ENCODE data around the gene EFHB. TPM values are rescaled to one million over a fixed set of nuclear protein-coding genes. Genes with fewer than 3 reads are reported as not detected.
A peak's percentile ranks its signal among the peaks of the same experiment; 100 is the strongest.
"Not testable (repeated sequence)": the region's sequence is repeated elsewhere in the genome, so short reads cannot be mapped to it uniquely, and the experiment has no call there.

EFHB gene, protein sequence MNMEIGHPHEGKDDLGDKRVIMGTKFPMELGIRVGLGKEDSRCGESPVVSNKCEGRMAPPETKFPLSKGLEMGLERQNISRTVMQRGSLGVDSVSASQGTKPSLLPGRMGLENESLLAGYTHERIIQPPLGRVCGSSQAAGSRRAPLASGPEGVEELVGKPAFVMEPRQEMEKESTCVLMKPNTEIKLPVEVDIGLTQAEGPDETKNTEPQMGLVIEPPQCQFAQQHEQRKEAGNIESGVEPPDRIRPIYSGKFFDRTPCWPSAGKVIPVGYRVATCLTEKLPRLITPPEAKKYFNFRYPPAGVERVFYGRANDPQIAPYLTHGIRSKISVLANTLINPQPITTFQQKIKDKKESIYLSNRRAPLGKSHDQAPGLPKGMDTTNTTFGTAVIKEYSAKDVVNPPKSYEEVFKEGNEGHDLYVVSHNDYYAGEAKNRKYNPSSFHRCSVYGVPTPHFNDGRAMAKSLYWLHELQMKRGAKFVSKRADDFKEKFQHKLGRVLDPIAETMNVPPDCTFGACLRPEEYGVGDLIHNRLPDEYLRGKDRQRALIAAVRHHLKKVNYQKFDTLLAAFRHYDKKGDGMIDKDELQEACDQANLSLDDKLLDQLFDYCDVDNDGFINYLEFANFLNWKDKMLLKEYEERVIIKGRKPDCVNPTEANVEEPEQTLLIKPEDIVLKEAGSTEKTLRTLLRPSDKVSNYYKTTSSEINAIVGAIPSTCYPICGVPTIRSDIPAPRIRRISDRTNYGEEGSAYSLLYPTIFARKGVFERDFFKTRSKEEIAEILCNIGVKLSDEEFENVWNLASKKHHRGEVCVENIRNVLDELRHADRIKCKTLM
- 1 to 10 TPM in 2 of 3 donors, under 1 TPM in 1; 0.99 to 5.2 (median 2.2) TPM for polyA plus RNA-seq (ENCODE audit: insufficient read length in 3 of 3)

DNA sequence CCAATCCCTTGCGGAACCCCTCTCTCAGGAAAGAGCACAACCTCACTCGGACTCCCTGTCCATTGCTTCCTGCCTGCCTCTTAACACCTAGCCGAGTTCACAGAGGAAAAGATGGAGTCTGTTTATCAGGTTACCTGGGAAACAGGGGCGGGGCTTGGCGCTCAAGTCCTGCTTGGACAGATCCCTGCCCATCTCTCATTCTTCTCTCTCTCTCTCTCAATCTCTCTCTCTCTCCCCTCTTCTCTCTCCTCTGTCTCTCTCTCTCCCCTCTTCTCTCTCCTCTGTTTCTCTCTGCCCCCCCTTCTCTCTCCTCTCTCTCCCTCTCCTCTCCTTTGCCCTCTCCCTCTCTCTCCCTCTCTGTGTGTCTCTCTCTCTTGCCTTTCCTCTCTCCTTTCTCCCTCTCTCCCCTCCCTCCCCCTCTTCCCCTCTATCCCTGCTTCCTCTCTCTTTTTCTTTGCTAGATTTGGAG, at the start of gene EFHB:
EFHB (minus strand) TSS at position 120 of the 469 bp plus-strand sequence. CDS start 199 bp downstream, outside the sequence.
- no peak for DNase-seq (ENCODE audit: low read depth in 3 of 3, low spot score in 2 of 3)

DNA sequence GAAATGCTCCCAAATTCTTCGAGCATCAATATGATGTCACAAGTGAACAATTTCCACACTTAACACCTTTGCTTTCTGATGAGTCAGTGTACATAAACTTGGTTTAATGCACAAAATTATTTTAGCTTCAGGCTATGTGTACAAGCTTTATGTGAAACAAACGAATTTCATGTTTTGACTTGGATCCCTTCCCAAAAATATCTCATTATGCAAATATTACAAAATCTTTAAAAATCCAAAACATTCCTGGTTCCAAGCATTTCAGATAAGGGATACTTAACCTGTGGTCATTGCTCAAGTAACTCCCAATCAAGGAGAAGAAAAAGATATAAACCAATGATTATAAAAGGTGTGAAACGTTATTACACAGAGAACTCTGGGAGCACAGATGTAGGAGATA, 38.0 kb upstream of the EFHB start:
- no peak for DNase-seq (ENCODE audit: low read depth in 3 of 3, low spot score in 2 of 3)

DNA sequence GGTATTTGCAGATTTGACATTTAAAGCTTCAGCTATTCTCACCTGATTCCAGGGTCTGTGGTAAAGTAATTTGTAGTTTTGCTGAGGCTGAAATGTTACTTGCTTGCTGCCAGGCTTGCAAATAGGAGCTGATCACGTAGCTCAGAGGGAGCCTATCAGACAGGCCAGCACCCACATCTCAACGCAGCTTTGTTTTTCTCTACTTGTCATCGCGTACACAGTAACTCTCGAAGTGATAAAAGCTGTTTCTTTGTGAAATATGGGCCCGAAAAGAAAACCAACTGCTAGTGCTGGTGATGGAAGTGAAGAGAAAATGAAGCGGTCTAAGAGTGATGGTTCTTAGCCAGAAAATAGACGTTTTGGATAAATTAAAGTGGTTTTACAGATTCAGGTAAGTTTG, 36.3 kb upstream of the EFHB start:
- DNase-seq (ENCODE audit: low read depth in 3 of 3, low spot score in 2 of 3), result no peak

DNA sequence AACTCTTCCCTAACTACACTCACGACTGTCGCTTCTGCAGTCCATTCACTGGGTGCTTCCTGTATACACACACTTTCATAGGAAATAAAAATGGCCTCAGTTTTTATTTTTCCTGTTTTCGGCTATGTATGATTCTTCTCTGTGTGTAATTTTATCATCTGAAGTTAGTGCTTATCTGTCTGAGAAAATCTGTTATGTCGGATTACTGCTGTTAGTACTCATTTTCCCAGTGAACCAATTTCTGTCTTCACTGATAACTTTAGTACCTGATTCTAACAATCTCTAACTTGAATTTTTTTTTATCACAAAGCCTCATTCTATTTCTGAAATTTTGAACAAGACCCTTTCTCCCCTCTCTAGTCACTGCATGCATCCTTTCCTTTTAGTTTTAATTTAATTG, 33.8 kb upstream of the EFHB start:
- no peak for DNase-seq (ENCODE audit: low read depth in 3 of 3, low spot score in 2 of 3)

DNA sequence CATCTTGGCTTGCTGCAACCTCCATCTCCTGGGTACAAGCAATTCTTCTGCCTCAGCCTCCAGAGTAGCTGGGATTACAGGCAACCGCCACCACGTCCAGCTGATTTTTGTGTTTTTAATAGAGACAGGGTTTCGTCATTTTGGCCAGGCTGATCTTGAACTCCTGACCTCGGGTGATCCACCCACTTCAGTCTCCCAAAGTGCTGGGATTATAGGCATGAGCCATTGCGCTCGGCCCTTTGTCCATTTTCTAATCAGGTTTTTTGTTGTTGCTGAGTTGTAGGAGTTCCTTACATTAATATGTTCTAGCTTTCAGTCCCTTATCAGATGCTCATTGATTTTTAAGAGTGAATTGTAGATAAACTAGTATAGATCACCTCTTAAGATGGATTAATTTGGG, 33.2 kb upstream of the EFHB start:
- DNase-seq (ENCODE audit: low read depth in 3 of 3, low spot score in 2 of 3), result no peak

DNA sequence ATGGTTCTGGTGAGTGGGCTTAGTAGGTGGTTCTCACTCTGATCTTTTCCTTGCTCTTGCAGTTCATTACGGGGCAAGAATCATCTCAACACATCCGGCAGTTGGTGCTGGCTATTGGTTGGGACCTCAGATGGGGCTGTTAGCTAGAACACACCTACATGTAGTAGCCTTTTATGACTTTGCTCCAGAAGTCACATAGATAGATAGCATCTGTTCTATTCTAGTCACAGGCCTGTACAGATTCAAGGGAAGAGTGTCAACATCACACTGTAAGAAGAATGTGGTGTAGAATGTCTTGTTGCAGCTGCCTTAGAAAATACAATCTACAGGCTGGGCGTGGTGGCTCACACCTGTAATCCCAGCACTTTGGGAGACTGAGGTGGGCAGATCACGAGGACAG, 27.9 kb upstream of the EFHB start:
- no peak for DNase-seq (ENCODE audit: low read depth in 3 of 3, low spot score in 2 of 3)

DNA sequence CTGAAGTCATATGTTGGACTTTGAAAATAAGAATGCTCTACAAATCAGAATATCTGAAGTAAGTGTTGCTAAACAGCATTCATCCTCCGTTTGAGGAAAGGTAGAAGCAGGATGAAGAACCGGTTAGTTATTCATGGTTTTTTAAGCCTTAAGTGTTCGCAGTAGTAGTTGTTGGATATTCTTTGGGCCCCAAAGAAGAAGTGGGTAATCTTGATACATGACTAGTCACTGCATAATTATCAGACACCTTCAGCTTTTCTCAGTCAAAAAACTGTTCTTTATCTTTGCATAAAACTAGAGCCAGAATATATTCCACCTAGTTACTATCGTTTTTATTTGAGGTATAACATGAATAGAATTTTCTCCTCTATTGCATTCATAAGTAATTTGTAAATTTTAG, 26.7 kb upstream of the EFHB start:
- DNase-seq (ENCODE audit: low read depth in 3 of 3, low spot score in 2 of 3), result no peak

DNA sequence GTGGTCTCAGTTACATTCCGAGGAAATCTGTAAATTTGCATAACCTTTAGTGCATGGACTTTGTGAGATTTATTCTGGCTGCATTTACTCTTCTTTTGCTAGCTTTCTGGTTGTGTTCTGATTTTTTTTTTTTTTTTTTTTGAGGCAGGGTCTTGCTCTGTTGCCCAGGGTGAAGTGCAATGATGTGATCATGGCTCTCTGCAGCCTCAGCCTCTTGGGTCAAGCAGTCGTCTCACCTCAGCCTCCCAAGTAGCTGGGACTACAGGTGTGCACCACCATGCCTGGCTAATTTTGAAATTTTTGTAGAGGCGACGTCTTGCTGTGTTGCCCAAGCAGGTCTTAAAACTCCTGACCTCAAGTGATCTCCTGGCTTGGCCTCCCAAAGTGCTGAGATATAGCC, 25.5 kb upstream of the EFHB start:
- DNase-seq (ENCODE audit: low read depth in 3 of 3, low spot score in 2 of 3), result no peak

DNA sequence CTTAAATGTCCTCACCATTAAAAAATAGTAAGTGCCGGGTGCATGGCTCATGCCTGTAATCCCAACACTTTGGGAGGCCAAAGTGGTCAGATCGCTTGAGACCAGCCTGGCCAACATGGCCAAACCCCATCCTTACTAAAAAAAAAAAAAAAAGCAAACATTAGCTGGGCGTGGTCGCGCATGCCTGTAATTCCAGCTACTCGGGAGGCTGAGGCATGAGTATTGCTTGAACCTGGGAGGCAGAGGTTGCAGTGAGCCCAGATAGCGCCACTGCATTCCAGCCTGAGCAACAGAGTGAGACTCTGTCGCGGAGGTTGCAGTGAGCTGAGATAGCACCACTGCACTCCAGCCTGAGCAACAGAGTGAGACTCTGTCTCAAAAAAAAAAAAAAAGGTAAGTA, 23.3 kb upstream of the EFHB start:
- not testable (repeated sequence) for DNase-seq (ENCODE audit: low read depth in 3 of 3, low spot score in 2 of 3)

DNA sequence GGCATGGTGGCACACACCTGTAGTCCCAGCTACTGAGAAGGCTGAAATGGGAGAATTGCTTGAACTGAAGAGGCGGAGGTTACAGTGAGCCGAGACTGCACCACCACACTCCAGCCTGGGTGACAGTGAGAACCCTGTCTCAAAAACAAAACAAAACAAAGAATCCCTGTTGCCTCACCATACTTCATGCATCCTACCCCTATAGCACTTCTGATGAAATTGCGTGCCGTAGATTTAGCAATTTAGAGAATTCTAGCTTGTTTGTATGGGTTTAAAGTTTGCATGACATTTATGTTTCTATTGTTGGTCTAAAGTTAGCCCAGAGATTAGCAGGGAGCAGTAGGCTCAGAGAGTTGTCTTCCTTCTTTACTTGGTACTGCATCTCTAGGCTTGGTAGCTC, 20.7 kb upstream of the EFHB start:
- DNase-seq (ENCODE audit: low read depth in 3 of 3, low spot score in 2 of 3), result no peak

DNA sequence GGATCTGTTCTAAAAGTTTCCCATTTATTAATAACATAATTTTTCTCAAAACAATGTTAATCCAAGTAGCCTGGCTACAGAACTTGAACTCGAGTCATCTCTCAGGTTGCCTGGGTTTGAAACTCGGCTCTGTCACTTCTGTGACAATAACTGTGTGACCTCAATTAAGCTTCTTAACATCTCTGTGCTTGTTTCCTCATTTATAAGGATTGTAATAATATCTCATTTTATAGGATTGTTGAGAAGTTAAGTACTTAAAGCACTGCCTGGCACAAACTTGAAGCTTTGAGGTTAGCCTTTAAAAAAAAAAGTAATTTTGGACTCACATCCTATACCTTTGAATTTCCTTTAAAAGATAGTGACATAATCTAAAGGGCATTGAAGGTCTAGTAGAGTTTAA, 16.3 kb upstream of the EFHB start:
- DNase-seq (ENCODE audit: low read depth in 3 of 3, low spot score in 2 of 3), result no peak

DNA sequence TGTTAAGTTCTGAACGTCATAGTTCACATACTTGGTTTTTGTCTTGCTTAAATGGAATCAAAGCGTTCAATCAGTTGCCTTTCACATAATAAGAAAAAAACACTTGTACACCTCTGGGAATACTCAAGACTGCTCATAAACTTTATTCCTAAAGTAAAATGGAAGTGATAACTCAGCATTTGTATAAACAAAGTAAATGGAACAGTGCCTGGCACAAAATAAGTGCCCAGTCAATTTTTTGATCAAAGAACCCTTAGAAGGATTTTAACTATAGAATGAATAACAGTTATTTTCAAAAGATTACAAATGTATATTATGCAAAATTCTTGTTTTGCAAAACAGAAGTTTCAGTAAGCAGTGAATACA, 14.2 kb upstream of the EFHB start:
- DNase-seq (ENCODE audit: low read depth in 3 of 3, low spot score in 2 of 3), result no peak

DNA sequence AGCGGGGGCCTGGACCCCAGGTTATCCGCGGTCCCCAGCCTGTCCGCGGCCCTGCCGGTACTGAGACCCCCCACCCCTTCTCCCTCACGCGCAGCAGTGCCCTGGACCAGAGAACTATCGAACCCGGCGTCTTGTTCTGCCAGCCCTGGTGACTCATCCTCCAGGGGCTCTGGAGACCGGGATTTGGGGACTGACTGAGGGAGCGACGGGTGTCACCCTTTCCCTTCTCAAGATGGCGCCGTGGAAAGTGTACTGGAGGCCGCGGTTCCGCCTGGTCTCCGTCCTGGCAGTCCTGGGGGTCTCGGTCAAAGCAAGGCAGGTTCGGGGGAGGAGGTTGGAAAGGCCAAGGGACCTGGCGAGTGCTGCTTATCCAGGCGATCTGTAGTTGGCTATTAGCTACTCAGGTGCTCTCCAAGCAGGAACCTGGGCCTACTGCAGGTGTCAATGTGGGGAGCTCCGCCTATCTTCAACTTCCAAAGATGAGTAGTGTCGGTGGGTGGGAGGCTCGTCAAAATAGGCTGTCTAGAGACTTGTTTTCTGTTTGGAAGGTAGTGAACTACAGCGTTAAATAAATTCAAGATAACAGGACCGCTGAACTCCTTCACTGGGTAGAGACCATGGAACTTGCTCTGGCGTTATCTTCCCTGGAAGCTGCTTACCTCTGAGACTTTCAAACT, 13.7 kb upstream of the EFHB start:
- peak; percentile 39 to 61 (median 42) for DNase-seq (ENCODE audit: low read depth in 3 of 3, low spot score in 2 of 3)

DNA sequence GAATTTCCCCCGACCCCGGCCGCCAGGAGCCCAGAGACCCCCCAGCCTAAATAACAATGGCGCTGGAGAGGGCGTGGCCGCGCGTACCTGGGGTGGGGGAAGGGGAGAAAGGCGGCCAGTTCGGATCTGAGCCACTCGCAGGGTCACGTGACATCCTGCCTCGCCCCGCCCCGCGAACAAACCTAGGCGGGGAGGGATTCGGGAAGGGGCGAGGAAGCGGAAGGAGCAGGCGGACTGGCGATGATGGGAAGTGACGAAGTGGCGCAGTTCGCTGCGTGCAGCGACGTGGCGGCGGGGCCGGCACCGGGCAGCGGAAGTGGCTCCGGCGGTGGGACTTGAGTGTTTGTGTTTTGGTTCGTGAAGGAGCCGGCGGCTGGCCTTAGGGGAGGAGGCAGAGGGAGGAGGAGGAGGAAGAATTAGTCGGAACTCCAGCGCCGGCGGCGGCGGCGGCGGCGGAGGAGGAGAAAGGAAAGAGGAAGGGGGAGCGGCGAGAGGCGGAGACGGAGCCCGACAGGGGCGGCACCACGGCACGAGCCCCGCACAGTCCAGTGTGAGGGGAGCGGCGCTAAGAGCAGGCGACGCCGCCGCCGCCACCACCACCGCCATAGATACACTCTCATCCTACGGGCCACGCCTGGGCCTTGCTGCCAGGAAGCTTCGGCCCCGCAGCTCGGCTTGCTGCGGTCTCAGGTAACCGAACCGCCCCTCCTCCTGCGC, 13.0 kb upstream of the EFHB start, which contains the start of gene RAB5A:
RAB5A (plus strand) TSS at position 266 of the 717 bp plus-strand sequence. CDS start 3,802 bp downstream, outside the sequence.
- DNase-seq (ENCODE audit: low read depth in 3 of 3, low spot score in 2 of 3), result peak; percentile 86 to 97 (median 93)

DNA sequence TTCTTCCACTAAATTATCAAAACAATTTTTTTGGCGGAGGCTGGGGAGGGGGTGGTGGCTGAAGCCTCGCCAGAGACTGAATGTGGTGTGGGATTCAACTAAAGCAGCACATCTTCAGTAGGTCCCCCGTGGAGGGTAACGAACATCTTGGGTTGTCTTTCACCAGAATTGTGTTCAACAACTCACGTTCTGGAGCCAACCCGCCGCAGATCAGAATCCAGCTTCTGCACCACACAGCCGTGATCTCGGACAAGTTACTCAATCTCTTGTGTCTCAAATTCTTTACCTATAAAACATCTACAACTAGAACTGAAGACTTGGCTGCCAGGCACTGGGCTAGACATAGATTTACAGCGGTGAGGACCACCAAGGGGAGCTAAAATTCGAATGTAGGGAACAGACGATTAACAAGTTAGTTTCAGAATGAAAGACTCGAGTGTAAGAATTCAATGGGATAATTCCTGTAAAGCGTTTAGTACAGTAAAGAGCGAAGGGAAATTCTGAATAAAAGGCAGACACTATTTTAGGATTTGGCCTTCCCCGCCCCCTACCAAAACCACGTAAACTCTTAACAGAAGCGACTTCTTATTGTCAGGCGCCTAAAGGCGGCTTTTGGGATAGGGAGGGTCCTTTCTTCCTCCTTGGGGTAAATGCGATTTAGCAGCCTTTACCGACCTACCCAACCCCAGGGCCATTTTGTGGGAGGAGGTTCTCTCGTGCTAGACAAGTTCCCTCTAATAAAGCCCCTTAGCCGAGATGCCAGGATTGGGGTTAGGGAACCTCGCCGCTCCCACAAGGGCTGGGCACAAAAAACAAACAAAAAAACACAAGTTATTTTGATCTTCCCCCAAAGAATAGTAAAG, 12.2 kb upstream of the EFHB start:
- peak in 1 of 3 donors; percentile 7 for DNase-seq (ENCODE audit: low read depth in 3 of 3, low spot score in 2 of 3)

DNA sequence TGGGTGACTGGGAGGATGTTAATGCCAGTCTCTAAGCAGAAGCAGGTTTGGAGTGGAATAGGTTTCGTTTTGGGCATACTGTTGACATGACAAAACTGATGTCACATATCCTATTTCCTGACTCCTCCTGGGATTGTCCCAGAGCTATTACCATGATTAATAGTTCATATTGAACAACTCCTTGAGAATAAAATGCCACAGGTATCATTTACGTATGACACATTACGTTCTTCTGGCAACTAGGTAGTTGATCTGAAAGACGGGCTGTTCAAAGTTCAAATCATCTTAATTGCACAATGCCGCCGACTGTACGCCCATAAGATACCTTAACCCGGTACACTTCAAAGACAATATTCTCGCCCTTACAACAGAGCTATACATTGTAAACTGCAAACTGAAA, 11.5 kb upstream of the EFHB start:
- DNase-seq (ENCODE audit: low read depth in 3 of 3, low spot score in 2 of 3), result no peak

DNA sequence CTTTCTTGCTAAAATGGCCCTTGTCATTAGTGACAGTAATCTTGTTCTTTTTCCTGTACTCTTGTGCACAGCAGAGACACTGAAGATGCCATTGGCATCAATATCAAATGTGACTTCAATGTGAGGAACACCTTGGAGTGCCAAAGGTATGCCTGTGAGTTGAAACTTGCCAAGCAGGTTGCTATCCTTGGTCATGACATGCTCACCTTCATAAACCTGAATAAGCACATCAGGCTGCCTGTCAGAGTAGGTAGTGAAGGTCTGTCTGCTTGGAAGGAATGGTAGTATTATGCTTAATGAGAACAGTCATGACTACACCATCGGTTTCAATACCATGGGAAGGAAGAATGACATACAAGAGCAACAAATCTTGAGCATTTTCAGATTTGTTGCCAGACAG, 6.6 kb upstream of the EFHB start:
- no peak for DNase-seq (ENCODE audit: low read depth in 3 of 3, low spot score in 2 of 3)

DNA sequence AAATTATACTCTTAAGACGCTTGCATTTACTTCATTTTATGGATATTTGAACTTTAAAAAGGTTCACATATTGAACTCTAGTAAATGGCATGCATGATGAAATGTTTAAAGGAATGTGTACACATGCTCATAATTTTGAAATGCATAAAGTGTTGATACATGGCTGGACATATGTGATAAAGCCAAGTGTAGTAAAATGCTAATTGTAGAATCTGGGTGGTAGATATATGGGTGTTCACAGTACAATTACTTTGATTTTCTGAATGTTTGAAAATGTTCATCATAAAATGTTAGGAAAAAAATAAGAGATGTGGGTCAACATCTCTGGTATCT, 4.2 kb upstream of the EFHB start:
- DNase-seq (ENCODE audit: low read depth in 3 of 3, low spot score in 2 of 3), result no peak

DNA sequence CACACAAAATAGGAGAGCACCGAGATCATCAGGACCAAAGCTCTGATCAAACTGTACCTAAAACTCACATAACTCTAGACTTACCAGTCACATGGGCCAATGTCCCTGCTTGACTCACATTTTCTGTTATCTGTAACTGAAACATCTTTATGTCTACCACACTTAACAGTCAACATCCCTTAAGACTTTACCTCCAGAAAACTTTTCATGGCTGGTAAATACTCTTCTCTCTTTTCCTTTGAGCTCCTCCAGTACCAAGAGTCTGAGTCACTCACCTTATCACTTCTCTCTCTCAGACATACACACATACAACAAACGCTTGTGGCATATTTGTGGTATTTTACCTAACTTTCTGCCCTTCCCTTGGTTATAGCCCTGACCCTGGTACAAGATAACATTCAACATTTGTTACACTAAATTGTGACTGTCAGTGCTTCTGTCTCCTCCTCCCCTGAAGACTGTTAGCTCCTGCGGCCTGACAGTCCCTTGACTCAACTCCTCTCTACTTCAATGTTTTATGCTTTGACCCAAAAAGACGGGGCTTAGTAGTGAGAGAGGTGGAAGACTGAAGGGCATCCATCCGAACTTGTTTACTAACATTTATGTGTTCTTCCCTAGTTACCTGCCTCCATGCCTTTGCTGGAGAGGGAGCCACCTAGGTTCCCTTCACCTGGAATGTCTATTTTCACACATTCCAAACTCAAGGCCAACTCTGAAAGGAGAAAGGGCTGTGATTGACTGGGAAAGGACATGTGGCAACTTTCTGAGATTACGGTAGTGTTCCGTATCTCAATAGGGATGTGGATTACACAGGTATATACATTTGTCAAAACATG, 3.7 kb upstream of the EFHB start:
- no peak for DNase-seq (ENCODE audit: low read depth in 3 of 3, low spot score in 2 of 3)

Data from right renal cortex interstitium (tissue), 3 donors.